Endometrial microvascular endothelial cells (primary cell): ENCODE measurements around the gene VAMP5. TPM values are rescaled to one million over a fixed set of nuclear protein-coding genes. Genes with fewer than 3 reads are reported as not detected.
"Not testable (repeated sequence)": the region's sequence is repeated elsewhere in the genome, so short reads cannot be mapped to it uniquely, and the experiment has no call there.

ENCODE experiments used
- in situ Hi-C: cut with HindIII; loops from 2 replicates; pipeline ENCODE4 v1.10.0; 2017; ENCODE audit warnings: low sequenced_read_pairs, low pct_unique_long_range_greater_than_20kb; ENCODE audit errors: inconsistent ontology term
- total RNA-seq: library from RNA; depleted of rRNA; stranded (reverse); fragments of >200 nt; gene quantifications from one replicate; pipeline ENCODE4 v1.2.3, GENCODE V29; 2015; ENCODE audit errors: inconsistent ontology term

Gene VAMP5
- total RNA-seq, 1 donor from 2014 or later: 124 TPM

DNA sequence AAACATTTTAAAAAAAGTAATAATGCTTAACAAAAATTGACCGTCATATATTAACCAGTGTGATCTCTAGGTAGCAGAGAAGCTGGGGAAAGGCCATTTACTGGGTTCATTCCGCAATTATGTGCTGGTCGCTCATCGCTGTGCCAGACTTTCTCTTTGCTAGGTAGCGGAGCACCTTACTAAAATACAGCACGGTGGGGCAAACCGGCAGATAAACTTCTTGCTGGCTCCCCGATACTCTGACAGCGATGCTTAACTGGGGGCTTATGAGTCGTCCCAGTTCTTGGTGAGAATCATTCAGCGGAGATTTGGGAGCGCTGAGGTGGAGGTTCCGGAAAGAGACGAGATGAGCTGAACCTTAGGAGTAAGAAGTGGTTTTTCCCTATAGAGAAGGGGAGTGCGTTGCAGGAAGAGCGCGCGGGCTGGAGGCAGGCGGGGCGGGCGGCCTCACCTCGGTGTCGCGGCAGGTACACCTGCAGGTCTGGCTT is 27.0 kb downstream of the VAMP5 start:
- in situ Hi-C loops: no loop called here

DNA sequence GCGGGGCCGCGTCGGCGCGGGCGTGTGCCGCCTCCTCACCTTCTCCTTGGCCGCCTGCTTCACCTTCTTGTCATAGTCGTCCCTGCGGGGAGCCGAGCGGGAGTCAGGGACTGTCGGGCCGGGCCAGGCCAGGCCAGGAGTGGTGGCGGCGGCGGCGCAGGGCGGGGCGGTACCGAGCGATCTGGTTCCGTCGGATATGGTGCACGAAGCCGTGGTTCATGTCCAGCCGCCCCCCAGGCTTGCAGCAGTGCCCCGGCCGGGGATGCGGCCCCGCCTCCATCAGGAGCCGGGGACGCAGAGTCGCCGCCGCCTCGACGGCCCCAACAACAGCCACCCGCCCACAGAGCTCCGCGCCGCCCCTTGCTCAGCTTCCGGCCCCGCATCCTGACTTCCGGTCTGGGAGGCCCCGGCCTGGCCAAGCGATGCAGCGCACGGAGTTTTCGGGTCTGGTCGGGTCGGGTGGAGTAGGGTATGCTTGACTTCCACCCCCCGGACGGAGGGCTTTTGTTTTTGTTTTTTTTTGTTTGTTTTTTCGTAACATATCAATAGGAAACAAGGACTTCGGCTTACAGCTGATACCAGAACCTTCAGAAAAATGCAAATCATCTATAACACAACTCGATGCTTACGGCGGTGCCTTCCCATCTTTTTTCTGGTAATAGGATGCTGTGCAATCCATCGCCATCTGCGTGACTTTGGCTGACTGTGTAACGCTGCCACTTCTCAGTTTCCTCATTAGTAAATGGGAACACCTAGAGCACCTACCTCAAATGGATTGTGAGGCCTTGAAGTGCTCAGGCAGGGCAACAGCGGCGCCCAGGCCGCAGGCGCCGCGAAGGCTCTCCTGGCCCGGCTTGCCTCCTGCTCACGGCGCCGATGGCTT is 27.7 kb downstream of the VAMP5 start, which contains the start of gene C2orf68:
C2orf68 (minus strand) TSS at position 362 of the 883 bp plus-strand sequence; CDS start at position 280, 82 bp downstream.
- in situ Hi-C loops: no loop called here

DNA sequence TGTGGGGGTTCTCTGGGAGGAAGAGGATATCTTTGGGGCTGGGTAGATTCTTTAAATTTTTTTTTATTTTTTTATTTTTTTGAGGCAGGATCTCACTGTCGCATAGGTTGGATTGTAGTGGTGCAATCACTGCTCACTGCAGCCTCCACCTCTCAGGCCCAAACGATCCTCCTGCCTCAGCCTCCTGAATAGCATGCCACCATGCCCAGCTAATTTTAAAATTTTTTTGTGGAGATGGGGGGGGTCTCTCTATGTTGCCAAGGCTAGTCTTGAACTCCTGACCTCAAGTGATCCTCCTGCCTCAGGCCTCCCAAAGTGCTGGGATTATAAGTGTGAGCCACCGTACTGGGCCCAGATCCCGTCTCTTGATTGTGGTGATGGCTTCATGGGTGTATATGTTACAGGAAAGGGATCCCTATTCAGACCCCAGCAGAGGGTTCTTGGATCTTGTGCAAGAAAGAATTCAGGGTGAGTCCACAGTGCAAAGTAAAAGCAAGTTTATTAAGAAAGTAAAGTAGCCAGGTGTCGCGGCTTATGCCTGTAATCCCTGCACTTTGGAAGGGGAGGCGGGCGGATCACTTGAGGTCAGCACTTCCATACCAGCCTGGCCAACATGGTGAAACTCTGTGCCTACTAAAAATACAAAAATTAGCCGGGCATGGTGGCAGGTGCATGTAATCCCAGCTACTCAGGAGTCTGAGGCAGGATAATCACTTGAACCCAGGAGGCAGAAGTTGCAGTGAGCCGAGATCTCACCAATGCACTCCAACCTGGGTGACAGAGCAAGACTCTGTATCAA is 29.7 kb downstream of the VAMP5 start:
- in situ Hi-C loops: no loop called here

DNA sequence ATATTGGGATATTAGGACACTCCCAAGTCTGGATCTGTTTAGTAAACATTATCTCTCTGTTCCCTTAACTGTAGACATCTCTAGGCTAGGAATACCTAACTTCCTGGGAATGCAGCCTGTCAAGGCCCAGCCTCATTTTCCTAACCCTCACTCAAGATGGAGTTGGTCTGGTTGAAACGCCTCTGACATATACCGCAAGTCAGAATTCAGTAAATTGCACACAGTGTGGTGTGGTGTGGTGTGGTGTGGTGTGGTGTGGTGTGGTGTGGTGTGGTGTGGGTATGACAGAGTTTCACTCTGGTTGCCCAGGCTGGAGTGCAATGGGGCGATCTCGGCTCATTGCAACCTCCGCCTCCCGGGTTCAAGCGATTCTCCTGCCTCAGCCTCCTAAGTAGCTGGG is 30.5 kb downstream of the VAMP5 start:
- in situ Hi-C loops: not testable (repeated sequence)

DNA sequence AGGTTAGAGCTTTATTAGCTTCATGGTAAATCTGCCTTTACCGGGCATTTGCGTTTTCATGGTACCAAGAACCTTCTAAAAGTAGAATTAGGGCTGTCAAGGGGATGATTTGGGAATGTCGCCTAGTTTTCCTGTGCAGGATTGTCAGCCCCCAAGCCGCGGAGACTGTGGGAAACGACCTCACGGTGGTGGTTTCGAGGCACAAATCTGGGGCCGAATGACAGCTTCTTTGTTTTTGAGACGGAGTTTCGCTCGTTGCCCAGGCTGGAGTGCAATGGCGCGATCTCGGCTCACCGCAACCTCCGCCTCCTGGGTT is 31.1 kb downstream of the VAMP5 start:
- in situ Hi-C loops: no loop called here

DNA sequence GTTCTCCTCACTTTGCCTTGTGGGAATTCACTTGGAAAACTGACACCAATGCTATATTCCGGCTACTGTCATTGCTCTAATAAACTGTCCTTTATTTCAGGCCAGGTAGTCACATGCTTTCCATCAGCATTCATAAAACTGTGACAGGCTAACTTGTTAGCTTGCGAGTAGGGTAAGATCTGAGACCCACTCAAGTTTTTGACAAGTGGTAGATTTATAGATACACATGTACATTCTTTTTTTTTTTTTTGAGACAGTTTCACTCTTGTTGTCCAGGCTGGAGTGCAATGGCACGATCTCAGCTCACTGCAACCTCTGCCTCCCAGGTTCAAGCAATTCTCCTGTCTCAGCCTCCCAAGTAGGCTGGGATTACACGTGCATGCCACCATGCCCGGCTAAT is 33.5 kb downstream of the VAMP5 start:
- in situ Hi-C loops: not testable (repeated sequence)

DNA sequence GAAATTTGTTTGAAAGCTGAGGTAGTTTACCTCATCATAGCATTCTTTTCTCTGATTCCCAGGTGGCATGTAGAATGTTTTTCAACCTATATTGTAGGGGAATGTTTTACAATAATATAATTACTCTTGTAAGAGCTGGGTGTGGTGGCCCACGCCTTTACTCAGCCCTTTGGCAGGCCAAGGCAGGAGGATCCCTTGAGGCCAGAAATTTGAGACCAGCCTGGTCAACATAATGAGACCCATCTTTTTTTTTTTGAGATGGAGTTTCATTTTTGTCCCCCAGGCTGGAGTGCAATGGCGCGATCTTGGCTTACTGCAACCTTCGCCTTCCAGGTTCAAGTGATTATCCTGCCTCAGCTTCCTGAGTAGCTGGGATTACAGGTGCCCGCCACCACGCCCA is 35.4 kb downstream of the VAMP5 start:
- in situ Hi-C loops: no loop called here

DNA sequence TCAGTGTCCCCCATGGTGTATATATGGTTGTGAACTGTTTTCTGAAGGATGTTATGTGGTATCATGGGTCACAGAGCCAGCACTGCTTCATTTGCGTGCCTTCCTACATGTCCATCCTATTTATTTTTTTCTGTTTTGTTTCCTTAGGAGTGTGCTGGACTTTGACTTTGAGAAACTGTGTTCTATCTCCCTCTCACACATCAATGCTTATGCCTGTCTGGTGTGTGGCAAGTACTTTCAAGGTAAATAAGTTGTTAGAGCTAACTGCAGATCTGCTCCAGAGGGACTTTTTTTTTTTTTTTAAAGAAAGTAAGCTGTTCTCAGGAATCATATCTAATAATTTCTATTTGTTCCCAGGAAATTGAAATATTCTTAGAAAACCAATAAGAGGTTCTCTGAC is 37.1 kb downstream of the VAMP5 start:
- in situ Hi-C loops: no loop called here

DNA sequence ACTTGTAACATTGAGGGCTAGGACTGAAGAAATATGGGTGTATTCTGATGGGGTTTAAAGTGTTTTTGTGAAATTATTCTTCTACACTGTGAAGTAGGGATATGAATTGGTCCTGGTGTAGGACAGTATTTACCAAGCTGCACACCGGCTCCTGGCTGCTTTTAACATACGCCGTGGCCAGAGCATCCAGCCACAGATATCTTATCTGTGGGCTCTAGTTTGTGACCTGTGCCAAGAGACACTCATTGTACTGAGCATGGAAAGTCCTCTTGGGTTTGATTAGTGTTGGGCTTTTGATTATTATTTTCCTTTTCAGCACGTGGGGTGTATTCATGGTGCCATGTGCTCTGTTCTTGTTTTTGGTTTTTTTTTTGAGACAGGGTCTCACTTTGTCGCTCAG is 39.8 kb downstream of the VAMP5 start:
- in situ Hi-C loops: no loop called here

DNA sequence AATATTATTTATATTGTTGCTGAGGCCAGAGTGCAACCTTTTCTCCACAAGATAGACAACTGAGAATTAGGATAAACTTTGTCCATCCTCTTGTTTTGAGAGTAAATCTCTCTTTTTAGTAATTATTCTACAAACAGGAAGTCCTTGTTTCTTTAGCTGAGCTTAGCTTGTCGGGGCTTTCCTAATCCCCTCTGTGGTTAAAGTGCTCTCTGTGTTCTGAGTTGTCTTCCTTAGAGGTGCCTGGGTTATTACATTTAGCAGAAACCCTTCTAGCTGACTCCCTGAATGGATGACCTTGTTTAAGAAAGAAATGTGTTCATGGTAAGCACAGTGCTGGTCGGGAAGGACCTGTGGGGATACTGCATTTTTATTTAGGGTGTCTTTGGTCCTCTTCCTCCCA is 44.4 kb downstream of the VAMP5 start:
- in situ Hi-C loops: no loop called here

DNA sequence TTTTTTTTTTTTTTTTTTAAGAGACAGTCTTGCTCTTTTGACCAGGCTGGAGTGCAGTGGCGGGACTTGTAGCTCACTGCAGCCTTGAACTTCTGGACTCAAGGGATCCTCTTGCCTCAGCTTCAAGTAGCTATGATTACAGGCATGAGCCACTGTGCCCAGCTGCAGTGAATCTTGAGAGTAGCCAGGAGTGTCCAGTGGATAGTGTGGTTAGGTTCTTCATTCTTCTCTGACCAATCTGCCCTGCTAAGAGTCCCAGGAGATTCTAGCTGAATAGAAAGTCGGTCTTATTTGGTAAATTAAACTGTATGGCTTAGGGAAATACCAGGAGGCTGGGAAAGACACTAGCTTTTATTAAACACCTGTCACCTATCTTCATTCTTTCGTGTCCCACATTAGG is 47.1 kb downstream of the VAMP5 start:
- in situ Hi-C loops: no loop called here

DNA sequence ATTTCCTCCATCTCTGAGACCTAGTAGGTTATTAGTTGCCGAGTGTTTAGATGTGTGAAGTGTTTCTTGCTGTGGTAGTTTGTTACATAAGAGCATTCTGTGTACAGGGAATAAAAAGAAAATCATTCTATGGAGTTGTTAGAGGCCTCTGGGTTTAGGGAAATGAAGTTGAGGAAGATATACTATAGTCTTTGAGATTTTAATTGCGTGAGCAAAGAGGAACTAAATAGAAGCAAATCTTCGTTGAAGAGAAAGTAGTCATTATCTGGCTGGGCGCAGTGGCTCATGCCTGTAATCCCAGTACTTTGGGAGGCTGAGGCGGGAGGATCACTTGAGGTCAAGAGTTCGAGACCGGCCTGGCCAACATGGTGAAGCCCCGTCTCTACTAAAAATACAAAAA is 50.8 kb downstream of the VAMP5 start:
- in situ Hi-C loops: no loop called here

DNA sequence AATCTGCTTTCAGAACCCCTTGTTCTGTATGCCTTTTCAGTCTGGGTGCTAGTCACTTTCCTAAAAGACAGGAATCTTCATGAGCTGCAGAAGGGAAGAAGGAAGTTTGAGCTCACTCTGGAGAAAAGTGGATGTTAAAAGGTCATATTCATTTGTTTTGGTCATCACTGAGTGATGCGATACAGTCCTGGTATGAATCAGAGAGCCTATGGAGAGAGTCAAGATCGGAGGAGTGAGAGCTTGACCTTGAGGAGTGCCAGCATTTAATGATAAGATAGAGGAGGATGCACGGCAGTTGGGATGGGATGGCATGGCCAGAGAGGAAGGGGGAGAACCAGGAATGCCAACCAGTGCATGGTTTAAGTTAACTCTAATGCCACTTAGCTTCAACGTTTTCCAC is 51.4 kb downstream of the VAMP5 start:
- in situ Hi-C loops: no loop called here

DNA sequence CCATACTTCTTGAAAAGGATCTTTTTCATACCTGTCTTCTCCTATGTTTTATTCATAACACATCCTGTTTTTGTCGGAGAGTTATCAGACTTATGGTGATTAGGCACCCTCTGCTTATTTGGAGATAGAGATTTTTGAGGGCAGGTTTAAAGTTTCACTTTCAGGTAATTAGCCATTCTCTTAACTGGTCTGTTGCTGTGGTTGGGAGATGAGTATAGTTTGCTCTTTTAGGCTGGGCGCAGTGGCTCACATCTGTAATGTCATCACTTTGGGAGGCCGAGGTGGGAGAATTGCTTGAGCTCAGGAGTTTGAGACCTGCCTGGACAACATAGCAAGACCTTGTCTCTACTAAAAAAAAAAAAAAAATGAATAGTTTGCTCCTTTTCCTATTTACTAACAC is 58.5 kb downstream of the VAMP5 start:
- in situ Hi-C loops: no loop called here

Other genes starting within 250 kb of the VAMP5 start
- 49.0 TPM for gene RETSAT, start 229.9 kb upstream of the VAMP5 start, total RNA-seq
- 17.1 TPM for gene ELMOD3, start 229.7 kb upstream of the VAMP5 start, total RNA-seq
- 99.7 TPM for gene CAPG, start 174.1 kb upstream of the VAMP5 start, total RNA-seq
- not detected for gene SH2D6, start 165.7 kb upstream of the VAMP5 start, total RNA-seq
- 179 TPM for gene MAT2A, start 45.3 kb upstream of the VAMP5 start, total RNA-seq
- gene GGCX, start 22.9 kb upstream of the VAMP5 start, total RNA-seq: 77.5 TPM
- 3.6 TPM for gene VAMP8, start 6.8 kb upstream of the VAMP5 start, total RNA-seq
- gene RNF181, start 11.3 kb downstream of the VAMP5 start, total RNA-seq: 174 TPM
- gene TMEM150A, start 18.3 kb downstream of the VAMP5 start, total RNA-seq: 23.5 TPM
- gene C2orf68, start 27.6 kb downstream of the VAMP5 start, total RNA-seq: 8.8 TPM
- 74.2 TPM for gene USP39, start 31.8 kb downstream of the VAMP5 start, total RNA-seq
- gene SFTPB, start 83.8 kb downstream of the VAMP5 start, total RNA-seq: not detected
- not detected for gene GNLY, start 109.9 kb downstream of the VAMP5 start, total RNA-seq
- 10.7 TPM for gene ATOH8, start 169.6 kb downstream of the VAMP5 start, total RNA-seq